ENCODE data around the gene CDK11B. TPM values are rescaled to one million over a fixed set of nuclear protein-coding genes. Genes with fewer than 3 reads are reported as not detected.
A peak's percentile ranks its signal among the peaks of the same experiment; 100 is the strongest.
"Not testable (repeated sequence)": the region's sequence is repeated elsewhere in the genome, so short reads cannot be mapped to it uniquely, and the experiment has no call there.

CDK11B gene
- polyA plus RNA-seq: 27.2 TPM
- long read RNA-seq, donor 1, partial matches to known transcripts: 13 of 13 reads
- long read RNA-seq, donor 1, other reads (novel, unspliced or antisense): 0 of 13 reads
- long read RNA-seq, donor 2, partial matches to known transcripts: 6 of 6 reads
- long read RNA-seq, donor 2, other reads (novel, unspliced or antisense): 0 of 6 reads
- long read RNA-seq, donor 3: 0 reads
- long read RNA-seq, donor 4: 0 reads
- long read RNA-seq, donor 5: 0 reads
- long read RNA-seq, donor 6, partial matches to known transcripts: 12 of 13 reads
- long read RNA-seq, donor 6, other reads (novel, unspliced or antisense): 0 of 13 reads
- long read RNA-seq, donor 7, partial matches to known transcripts: 6 of 7 reads
- long read RNA-seq, donor 7, other reads (novel, unspliced or antisense): 0 of 7 reads
- long read RNA-seq, donor 8, partial matches to known transcripts: 16 of 18 reads
- long read RNA-seq, donor 8, other reads (novel, unspliced or antisense): 0 of 18 reads
- long read RNA-seq, donor 9, partial matches to known transcripts: 0 of 2 reads
- long read RNA-seq, donor 9, other reads (novel, unspliced or antisense): 0 of 2 reads
- long read RNA-seq, donor 10, partial matches to known transcripts: 5 of 6 reads
- long read RNA-seq, donor 10, other reads (novel, unspliced or antisense): 0 of 6 reads
- long read RNA-seq, donor 11, partial matches to known transcripts: 0 of 2 reads
- long read RNA-seq, donor 11, other reads (novel, unspliced or antisense): 0 of 2 reads

DNA sequence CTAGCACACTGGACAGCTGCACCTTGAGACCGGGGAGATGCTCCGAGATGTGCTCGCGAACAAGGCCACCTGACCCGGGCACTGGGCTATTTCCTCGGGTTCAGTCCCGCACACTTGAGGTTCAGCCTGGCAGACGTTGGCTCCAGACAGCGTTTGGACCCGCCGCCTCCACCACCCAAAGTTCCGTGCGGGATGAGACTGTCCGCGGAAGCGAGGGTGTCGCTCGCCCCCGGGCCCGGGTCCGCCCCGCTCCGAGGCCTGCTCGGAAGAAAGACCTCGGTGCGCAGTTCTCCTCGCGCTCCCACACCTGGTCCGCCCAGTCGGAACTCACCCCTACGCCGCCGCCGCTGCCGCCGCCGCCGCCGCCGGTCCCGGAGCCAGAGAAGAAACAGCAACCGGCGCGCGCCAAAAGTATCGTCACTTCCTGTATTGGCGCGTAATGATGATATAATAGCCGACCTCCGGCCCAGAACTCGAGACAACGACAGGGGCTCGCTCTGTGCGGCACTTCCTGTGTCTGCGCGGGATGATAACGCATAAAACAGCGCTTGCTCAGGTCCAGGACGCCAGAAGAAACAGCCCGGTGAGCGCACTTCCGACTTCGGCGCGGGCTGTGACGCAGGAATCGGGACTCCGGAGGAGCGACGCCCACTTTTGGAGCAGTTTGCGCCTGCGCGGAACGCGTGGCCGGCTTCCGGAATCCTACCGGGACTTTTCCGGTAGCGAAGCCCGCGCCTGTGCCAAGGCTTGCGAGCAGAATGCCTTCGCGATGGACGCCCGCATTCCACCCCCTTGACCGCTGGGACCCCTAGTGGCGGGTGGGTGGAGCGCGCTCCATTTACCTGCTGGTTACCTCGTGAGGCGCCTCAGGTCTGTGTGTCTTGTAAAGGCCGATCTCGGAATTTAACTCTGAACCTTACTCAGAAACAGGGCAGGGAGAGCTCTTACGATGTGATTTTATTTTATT, at the start of gene CDK11B:
TSS of gene CDK11B (minus strand) at position 422 of the 967 bp plus-strand sequence. CDS start 1,519 bp downstream, outside the sequence.
- WGBS (ENCODE audit: insufficient coverage, low lambda C conversion rate): no CpG with 5 or more reads among the region's 96 CpGs
- H3K27ac ChIP-seq (ENCODE audit: low read length): peak within 1 kb of the TSS; percentile 92

DNA sequence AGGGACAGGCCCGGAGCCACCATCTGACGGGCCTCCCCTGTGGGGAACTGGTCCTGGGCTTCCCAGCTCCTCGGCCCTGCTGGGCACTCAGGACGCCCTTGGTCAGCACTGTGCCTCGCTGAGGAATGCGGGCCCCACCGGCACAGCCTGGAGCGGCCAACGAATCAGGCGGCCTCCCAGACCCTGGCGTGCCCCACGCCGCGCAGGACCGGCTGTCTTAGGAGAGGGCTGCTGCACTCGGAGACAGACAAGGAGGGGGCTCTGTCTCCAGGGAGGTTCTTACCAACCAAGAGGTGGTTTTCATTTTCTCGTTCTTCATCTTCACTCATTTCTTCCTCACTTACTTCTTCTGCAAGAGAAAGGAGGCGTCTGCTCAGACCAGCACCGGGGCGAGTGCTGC, 49.1 kb upstream of the CDK11B start:
- H3K27me3 ChIP-seq (ENCODE audit: control insufficient read depth, insufficient read depth, low read length); H3K4me3 ChIP-seq (ENCODE audit: low read length); DNase-seq; H3K4me1 ChIP-seq (ENCODE audit: control insufficient read depth, insufficient read depth, low read length); H3K27ac ChIP-seq (ENCODE audit: low read length); H3K9me3 ChIP-seq (ENCODE audit: control insufficient read depth, low read depth, low read length): not testable (repeated sequence)
- H3K36me3 ChIP-seq (ENCODE audit: control insufficient read depth, insufficient read depth, low read length): peaks cover 15% of the 10 kb centered on the region
- no CpG with 5 or more reads among the region's 20 CpGs for WGBS (ENCODE audit: insufficient coverage, low lambda C conversion rate)

More for the DNA sequence above, at the start of gene CDK11B:
- peak; percentile 95 to 98 for DNase-seq
- H3K4me1 ChIP-seq (ENCODE audit: control insufficient read depth, insufficient read depth, low read length); H3K27me3 ChIP-seq (ENCODE audit: control insufficient read depth, insufficient read depth, low read length); H3K9me3 ChIP-seq (ENCODE audit: control insufficient read depth, low read depth, low read length): not testable (repeated sequence)
- Histone ChIP-seq H3K36me3 (ENCODE audit: control insufficient read depth, insufficient read depth, low read length) (peaks cover 25% of the 10 kb centered on the region), H3K4me3 (ENCODE audit: low read length) (peak within 1 kb of the TSS; percentile 52)

DNA sequence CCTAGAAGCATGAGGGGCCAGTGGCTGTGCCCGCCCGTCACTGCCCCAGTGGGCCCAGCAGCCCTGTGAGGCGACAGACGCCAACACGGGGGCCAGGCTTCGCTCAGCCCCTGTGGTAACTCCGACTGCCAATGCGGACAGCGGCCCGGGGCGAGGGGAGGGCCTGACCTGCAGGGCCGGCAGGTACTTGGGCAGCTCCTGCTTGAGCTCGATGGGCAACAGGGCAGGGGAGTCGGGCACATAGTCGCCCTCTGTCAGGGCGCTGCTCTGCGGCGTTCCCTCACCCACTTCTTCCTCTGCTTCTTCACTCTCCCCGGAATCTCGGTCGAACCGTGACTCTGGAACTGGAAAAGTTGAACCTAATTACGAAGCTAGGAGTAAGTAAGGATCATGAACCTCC, 48.4 kb upstream of the CDK11B start:
- not testable (repeated sequence) for H3K4me3 ChIP-seq (ENCODE audit: low read length); H3K27me3 ChIP-seq (ENCODE audit: control insufficient read depth, insufficient read depth, low read length); DNase-seq; H3K4me1 ChIP-seq (ENCODE audit: control insufficient read depth, insufficient read depth, low read length); H3K27ac ChIP-seq (ENCODE audit: low read length); H3K9me3 ChIP-seq (ENCODE audit: control insufficient read depth, low read depth, low read length)
- peaks cover 15% of the 10 kb centered on the region for H3K36me3 ChIP-seq (ENCODE audit: control insufficient read depth, insufficient read depth, low read length)
- WGBS (ENCODE audit: insufficient coverage, low lambda C conversion rate): no CpG with 5 or more reads among the region's 23 CpGs

DNA sequence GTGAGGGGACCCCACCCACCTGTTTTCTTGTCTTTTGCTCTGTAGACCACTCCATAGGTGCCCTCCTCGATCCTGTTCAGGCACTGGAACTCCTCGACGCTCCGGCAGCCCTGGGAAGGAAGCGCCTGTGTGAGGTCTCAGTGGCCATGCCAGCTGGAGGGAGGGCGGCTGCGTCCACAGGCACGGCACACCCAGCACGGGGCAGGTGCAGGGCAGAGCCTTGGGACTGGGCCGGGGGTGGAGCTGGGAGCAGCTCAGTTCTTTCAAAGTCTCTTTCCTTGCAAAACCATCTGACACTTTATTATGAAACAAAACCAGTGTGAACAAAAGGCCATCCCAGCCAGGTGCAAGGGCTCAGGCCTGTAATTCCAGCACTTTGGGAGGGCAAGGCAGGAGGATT, 46.8 kb upstream of the CDK11B start:
- H3K27ac ChIP-seq (ENCODE audit: low read length); H3K4me1 ChIP-seq (ENCODE audit: control insufficient read depth, insufficient read depth, low read length); H3K27me3 ChIP-seq (ENCODE audit: control insufficient read depth, insufficient read depth, low read length); H3K9me3 ChIP-seq (ENCODE audit: control insufficient read depth, low read depth, low read length); H3K4me3 ChIP-seq (ENCODE audit: low read length); DNase-seq: not testable (repeated sequence)
- peaks cover 15% of the 10 kb centered on the region for H3K36me3 ChIP-seq (ENCODE audit: control insufficient read depth, insufficient read depth, low read length)
- no CpG with 5 or more reads among the region's 10 CpGs for WGBS (ENCODE audit: insufficient coverage, low lambda C conversion rate)

DNA sequence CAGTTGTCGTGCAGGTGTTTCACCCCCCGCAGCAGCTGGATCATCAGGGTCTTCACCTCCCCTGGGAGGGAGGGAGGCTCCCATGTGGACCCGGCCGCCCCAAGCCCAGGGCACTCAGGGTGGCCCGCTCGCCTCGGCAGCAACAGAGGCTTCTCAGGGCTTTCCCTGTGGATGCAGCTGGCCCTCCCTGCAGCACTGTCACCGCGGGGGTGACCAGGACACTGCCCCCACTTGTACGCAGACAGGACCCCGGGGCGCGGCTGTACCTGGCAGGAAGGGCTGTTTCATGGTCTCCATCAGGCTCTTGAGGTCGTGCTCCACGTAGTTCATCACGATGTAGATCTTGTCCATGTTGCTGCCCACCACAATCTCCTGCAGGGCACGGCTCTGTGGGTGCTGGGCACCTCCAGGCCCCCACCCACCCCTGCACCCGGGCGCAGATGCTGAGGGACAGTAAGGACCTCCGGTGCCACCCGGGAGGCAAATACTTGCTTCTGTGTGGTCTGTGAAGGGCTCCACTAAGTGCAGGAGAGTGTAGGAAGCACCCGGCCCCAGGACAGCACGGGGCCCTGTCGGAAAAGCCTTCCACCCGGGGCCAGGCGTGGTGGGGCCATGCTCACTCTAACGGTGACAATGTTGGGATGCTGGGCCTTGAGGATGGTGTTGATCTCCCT, 45.6 kb upstream of the CDK11B start:
- H3K27me3 ChIP-seq (ENCODE audit: control insufficient read depth, insufficient read depth, low read length); H3K4me1 ChIP-seq (ENCODE audit: control insufficient read depth, insufficient read depth, low read length); DNase-seq; H3K4me3 ChIP-seq (ENCODE audit: low read length); H3K9me3 ChIP-seq (ENCODE audit: control insufficient read depth, low read depth, low read length); H3K27ac ChIP-seq (ENCODE audit: low read length): not testable (repeated sequence)
- no CpG with 5 or more reads among the region's 27 CpGs for WGBS (ENCODE audit: insufficient coverage, low lambda C conversion rate)
- H3K36me3 ChIP-seq (ENCODE audit: control insufficient read depth, insufficient read depth, low read length): peaks cover 15% of the 10 kb centered on the region

DNA sequence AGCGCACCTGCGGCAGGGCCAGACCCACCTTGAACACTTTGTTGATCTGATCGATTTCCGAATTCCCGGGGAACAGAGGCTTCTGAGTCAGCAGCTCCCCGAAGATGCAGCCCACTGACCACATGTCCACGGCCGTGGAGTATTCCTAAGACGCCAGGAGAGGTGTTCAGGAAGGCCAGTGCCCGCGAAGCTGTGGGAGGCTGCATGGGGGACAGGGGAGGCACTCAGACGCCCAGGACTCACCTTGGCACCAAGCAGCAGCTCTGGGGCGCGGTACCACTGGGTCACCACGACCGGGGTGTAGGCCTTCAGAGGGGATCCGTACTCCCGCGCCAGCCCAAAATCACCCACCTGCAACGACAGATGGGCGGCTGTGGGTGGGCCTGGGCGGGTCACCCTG, 45.0 kb upstream of the CDK11B start:
- Histone ChIP-seq H3K27ac (ENCODE audit: low read length) (no peak overlapping the region), H3K4me3 (ENCODE audit: low read length) (no peak overlapping the region), H3K36me3 (ENCODE audit: control insufficient read depth, insufficient read depth, low read length) (peaks cover 15% of the 10 kb centered on the region), H3K27me3 (ENCODE audit: control insufficient read depth, insufficient read depth, low read length) (no peaks in the 10 kb centered on the region), H3K4me1 (ENCODE audit: control insufficient read depth, insufficient read depth, low read length) (no peaks in the 10 kb centered on the region), H3K9me3 (ENCODE audit: control insufficient read depth, low read depth, low read length) (no peaks in the 10 kb centered on the region)
- WGBS (ENCODE audit: insufficient coverage, low lambda C conversion rate): no CpG with 5 or more reads among the region's 22 CpGs
- DNase-seq: no peak

DNA sequence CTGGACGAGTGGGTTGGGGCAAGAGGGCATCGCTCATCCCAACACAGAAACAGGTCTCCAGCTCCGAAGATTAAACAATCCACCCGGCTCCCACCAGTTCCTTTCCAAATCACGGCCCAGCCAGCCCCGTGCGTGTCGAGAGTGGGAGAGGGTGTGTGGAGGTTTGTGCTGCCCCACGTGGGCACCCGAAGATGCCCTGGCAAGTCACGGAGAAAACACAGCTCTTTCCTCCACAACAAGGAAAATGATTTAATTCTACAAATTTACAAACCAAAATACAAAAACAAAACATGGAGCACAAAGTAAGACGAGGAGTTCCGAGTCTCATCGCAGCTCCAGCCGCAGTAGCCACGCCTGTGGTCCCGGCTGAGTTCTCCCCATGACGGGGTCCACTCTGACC, 43.7 kb upstream of the CDK11B start:
- not testable (repeated sequence) for DNase-seq; H3K9me3 ChIP-seq (ENCODE audit: control insufficient read depth, low read depth, low read length); H3K27ac ChIP-seq (ENCODE audit: low read length); H3K27me3 ChIP-seq (ENCODE audit: control insufficient read depth, insufficient read depth, low read length); H3K4me3 ChIP-seq (ENCODE audit: low read length); H3K4me1 ChIP-seq (ENCODE audit: control insufficient read depth, insufficient read depth, low read length)
- WGBS (ENCODE audit: insufficient coverage, low lambda C conversion rate): no CpG with 5 or more reads among the region's 18 CpGs
- peaks cover 15% of the 10 kb centered on the region for H3K36me3 ChIP-seq (ENCODE audit: control insufficient read depth, insufficient read depth, low read length)

DNA sequence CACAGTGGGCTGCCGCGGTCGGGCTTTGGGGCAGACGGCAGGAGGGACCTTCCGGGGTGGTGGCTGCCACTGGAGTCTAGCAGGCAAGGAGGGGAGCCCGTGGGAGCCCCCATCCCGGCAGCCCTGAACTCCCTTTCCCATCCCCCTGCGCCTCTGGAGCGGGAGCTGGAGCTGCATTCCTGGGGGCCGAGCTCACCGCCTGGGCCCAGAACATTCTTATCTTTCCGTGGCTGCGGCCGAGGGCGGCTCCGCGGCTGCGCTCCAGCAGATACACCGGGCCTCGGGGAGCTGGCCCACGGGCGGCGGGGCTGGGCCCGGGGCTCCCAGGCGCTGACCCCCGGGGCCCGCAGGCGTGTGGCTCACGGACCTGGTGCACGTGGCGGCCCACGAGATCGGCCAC, 41.8 kb upstream of the CDK11B start:
- not testable (repeated sequence) for H3K36me3 ChIP-seq (ENCODE audit: control insufficient read depth, insufficient read depth, low read length); H3K27me3 ChIP-seq (ENCODE audit: control insufficient read depth, insufficient read depth, low read length); H3K27ac ChIP-seq (ENCODE audit: low read length); H3K4me3 ChIP-seq (ENCODE audit: low read length); H3K9me3 ChIP-seq (ENCODE audit: control insufficient read depth, low read depth, low read length); H3K4me1 ChIP-seq (ENCODE audit: control insufficient read depth, insufficient read depth, low read length); DNase-seq
- no CpG with 5 or more reads among the region's 33 CpGs for WGBS (ENCODE audit: insufficient coverage, low lambda C conversion rate)

DNA sequence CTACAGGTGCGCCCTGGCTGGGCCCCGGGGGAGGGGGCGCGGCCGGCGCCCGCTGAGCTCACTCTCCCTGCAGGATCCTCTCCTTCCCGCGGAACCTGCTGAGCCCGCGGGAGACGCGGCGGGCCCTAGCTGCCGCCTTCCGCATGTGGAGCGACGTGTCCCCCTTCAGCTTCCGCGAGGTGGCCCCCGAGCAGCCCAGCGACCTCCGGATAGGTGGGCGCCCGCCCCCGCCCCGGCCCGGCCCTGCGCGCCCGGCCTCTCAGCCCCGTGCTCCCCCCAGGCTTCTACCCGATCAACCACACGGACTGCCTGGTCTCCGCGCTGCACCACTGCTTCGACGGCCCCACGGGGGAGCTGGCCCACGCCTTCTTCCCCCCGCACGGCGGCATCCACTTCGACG, 41.3 kb upstream of the CDK11B start:
- not testable (repeated sequence) for H3K9me3 ChIP-seq (ENCODE audit: control insufficient read depth, low read depth, low read length); H3K4me1 ChIP-seq (ENCODE audit: control insufficient read depth, insufficient read depth, low read length); H3K27ac ChIP-seq (ENCODE audit: low read length); DNase-seq; H3K27me3 ChIP-seq (ENCODE audit: control insufficient read depth, insufficient read depth, low read length); H3K36me3 ChIP-seq (ENCODE audit: control insufficient read depth, insufficient read depth, low read length); H3K4me3 ChIP-seq (ENCODE audit: low read length)
- no CpG with 5 or more reads among the region's 45 CpGs for WGBS (ENCODE audit: insufficient coverage, low lambda C conversion rate)
